ENCODE results near the gene FRS3. TPM values are rescaled to one million over a fixed set of nuclear protein-coding genes. Genes with fewer than 3 reads are reported as not detected.

Gene FRS3
- total RNA-seq, 4 donors from 2014 or later: 1.9 to 3.9 (median 3.7) TPM

DNA sequence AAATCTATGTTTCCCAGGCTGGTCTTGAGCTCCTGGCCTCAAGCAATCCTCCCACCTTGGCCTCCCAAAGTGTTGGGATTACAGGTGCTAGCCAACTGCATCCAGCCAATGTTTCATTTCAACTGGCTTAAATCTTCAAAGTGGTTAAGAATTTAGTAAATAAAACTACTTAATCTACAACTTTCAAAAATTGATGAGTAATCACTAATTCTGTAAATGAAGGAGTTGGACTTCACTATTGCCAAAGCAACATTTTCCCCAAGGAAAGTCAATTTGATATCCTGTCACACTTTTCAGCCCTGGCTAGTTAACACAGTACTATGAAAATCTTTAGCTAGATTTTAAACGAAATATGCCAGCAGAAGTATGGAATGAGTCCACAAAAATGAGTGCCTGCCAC, 11.6 kb upstream of the FRS3 start:
- 68% methylated on average over 1 of the region's 1 CpG for WGBS
- H3K36me3 ChIP-seq: peaks cover 56% of the 10 kb centered on the region
- H3K27ac ChIP-seq: no peak overlapping the region
- DNase-seq (ENCODE audit: low spot score in 2 of 2): no peak
- H3K4me3 ChIP-seq: no peak overlapping the region
- H3K27me3 ChIP-seq: no peaks in the 10 kb centered on the region
- TF ChIP-seq POLR2AphosphoS5 (IDR thresholded peaks at IDR 0.05): no peak
- TF ChIP-seq, protein P1, sequence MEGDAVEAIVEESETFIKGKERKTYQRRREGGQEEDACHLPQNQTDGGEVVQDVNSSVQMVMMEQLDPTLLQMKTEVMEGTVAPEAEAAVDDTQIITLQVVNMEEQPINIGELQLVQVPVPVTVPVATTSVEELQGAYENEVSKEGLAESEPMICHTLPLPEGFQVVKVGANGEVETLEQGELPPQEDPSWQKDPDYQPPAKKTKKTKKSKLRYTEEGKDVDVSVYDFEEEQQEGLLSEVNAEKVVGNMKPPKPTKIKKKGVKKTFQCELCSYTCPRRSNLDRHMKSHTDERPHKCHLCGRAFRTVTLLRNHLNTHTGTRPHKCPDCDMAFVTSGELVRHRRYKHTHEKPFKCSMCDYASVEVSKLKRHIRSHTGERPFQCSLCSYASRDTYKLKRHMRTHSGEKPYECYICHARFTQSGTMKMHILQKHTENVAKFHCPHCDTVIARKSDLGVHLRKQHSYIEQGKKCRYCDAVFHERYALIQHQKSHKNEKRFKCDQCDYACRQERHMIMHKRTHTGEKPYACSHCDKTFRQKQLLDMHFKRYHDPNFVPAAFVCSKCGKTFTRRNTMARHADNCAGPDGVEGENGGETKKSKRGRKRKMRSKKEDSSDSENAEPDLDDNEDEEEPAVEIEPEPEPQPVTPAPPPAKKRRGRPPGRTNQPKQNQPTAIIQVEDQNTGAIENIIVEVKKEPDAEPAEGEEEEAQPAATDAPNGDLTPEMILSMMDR (IDR thresholded peaks at IDR 0.05): no peak
- no peak for TF ChIP-seq POLR2A (IDR thresholded peaks at IDR 0.05)
- TF ChIP-seq EP300 (IDR thresholded peaks at IDR 0.05): no peak
- no peaks in the 10 kb centered on the region for H3K9me3 ChIP-seq
- peaks cover 8% of the 10 kb centered on the region for H3K4me1 ChIP-seq

DNA sequence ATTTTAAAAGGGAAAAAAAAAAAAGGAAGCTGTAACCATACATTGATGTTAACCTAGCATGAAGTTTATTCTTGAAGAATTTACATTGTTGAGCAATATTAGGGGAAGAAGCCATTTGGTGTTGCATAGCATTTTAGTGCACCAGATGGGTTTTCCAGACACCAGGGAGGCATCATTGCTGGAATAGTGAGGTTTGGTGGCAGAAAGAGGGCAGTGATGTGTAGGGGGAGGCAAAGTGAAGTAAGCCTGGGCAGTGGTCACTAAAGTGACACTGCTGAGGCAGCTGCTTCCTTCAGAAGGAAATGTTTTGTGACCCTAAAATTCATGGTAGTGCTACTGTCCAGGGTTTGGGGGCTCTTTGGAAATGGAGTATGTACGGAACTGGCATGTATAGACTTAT, 10.3 kb upstream of the FRS3 start:
- 96% methylated on average over 1 of the region's 1 CpG for WGBS
- no peak for DNase-seq (ENCODE audit: low spot score in 2 of 2)
- TF ChIP-seq POLR2AphosphoS5 (IDR thresholded peaks at IDR 0.05) (no peak), EP300 (IDR thresholded peaks at IDR 0.05) (no peak), POLR2A (IDR thresholded peaks at IDR 0.05) (no peak)
- TF ChIP-seq, protein P1 (IDR thresholded peaks at IDR 0.05): no peak
- H3K36me3 ChIP-seq: peaks cover 44% of the 10 kb centered on the region
- H3K9me3 ChIP-seq: no peaks in the 10 kb centered on the region
- no peak overlapping the region for H3K4me3 ChIP-seq
- peaks cover 21% of the 10 kb centered on the region for H3K4me1 ChIP-seq
- no peak overlapping the region for H3K27ac ChIP-seq
- H3K27me3 ChIP-seq: no peaks in the 10 kb centered on the region

DNA sequence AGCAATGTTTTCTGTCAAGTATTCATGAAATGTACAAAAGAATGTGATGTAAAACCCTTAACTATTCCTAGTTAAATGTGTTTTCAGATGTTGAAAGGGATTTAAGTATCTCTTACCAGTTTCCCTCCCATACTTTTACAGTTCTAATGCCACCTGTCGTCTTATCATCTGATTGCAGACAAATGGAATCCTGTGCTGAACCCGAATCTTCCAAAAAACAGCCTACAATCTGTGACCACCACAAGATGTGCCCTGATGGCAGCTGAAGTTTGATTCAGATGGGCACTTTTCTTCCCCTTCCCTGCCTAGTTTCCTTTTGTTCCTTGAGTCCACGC, 9.7 kb upstream of the FRS3 start:
- Histone ChIP-seq H3K36me3 (peaks cover 43% of the 10 kb centered on the region), H3K4me3 (no peak overlapping the region), H3K27me3 (no peaks in the 10 kb centered on the region), H3K9me3 (no peaks in the 10 kb centered on the region), H3K27ac (no peak overlapping the region), H3K4me1 (peaks cover 28% of the 10 kb centered on the region)
- DNase-seq (ENCODE audit: low spot score in 2 of 2): no peak
- WGBS: 80% methylated on average over 3 of the region's 3 CpGs
- TF ChIP-seq, protein P1 (IDR thresholded peaks at IDR 0.05): no peak
- TF ChIP-seq POLR2AphosphoS5 (IDR thresholded peaks at IDR 0.05): no peak
- no peak for TF ChIP-seq POLR2A (IDR thresholded peaks at IDR 0.05)
- no peak for TF ChIP-seq EP300 (IDR thresholded peaks at IDR 0.05)

DNA sequence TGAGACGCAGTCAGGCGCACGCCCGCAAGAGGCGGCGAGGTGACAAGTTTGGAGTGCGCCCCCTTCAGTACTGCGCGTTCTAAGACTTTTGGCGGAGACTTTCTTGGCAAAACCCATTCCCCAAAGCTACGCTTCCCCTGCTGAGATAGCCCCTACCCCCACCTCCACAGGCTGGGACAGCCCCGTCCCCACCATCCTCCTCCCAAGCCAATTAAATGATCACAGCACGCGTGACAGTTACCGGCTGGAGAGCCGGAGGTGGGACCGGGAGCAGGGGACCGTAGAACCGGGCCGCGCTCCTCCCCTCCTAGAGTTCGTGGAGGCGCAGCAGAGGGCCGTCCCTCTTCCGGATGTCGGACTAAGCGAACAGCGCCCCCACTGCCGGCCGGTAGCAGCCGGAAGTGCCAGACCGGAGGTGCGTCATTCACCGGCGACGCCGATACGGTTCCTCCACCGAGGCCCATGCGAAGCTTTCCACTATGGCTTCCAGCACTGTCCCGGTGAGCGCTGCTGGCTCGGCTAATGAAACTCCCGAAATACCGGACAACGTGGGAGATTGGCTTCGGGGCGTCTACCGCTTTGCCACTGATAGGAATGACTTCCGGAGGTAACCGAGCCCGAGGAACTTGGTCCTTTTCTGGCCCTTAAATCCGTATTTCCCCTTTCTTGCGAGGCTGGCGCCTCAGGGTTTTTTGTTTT, 7.7 kb upstream of the FRS3 start, which contains the start of gene TOMM6:
TOMM6 (plus strand) TSS at position 476 of the 699 bp plus-strand sequence; CDS start at position 480, 4 bp downstream.
- no peaks in the 10 kb centered on the region for H3K9me3 ChIP-seq
- peak within 1 kb of the TSS; percentile 96 for H3K27ac ChIP-seq
- 1% methylated on average over 25 of the region's 55 CpGs for WGBS
- peak within 1 kb of the TSS; percentile 78 for H3K4me3 ChIP-seq
- peak; percentile 43 to 75 for TF ChIP-seq POLR2A (IDR thresholded peaks at IDR 0.05)
- TF ChIP-seq EP300 (IDR thresholded peaks at IDR 0.05): no peak
- TF ChIP-seq POLR2AphosphoS5 (IDR thresholded peaks at IDR 0.05): peak; percentile 64 to 97 (median 69)
- TF ChIP-seq, protein P1 (IDR thresholded peaks at IDR 0.05): peak; percentile 87 to 95
- no peaks in the 10 kb centered on the region for H3K27me3 ChIP-seq
- H3K4me1 ChIP-seq: peaks cover 35% of the 10 kb centered on the region
- DNase-seq (ENCODE audit: low spot score in 2 of 2): peak; percentile 96 to 97
- peaks cover 34% of the 10 kb centered on the region for H3K36me3 ChIP-seq

DNA sequence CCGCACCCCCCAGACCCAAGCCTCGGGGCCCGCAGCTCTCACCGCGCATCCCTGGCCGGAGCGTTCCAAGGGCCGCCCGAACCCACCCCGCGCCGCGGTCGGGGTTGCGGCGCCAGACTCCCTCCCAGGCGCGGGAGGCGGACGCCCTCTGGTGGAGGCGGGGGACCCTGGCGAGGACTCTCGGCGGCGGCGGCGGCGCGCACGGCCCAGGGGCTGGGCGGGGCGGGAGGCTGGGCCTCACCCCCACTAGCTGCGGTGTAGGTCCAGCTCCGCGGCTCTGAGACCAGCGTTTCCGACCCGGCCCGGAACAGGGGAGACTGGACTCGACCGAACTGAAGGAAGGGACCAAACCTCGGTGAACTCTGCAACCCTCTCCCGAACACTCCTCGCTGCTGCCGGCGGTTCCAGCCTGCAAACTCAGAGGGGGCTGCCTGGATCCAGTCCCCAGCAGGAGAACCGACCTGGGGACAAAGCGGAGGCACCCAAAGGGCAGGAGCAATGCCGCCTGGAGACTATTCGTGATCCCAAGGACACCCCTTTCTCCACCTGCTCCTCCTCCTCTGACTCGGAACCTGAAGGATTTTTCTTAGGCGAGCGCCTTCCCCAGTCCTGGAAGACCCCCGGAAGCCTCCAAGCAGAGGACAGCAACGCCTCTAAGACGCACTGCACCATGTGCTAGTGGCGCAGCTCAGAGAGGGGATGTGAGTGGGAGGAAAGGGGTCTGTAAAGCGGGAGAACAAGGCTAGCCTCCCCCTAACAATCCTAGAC, 6.9 kb upstream of the FRS3 start:
- 0% methylated on average over 4 of the region's 58 CpGs for WGBS
- Histone ChIP-seq H3K27ac (peak overlapping the region; percentile 96), H3K36me3 (peaks cover 26% of the 10 kb centered on the region), H3K4me3 (peak overlapping the region; percentile 78), H3K9me3 (no peaks in the 10 kb centered on the region), H3K27me3 (no peaks in the 10 kb centered on the region), H3K4me1 (peaks cover 39% of the 10 kb centered on the region)
- DNase-seq (ENCODE audit: low spot score in 2 of 2): peak; percentile 91
- TF ChIP-seq EP300 (IDR thresholded peaks at IDR 0.05): no peak
- TF ChIP-seq, protein P1 (IDR thresholded peaks at IDR 0.05): peak in 1 of 2 donors; percentile 93
